Stimulated activated CD8-positive, alpha-beta memory T cell treated with anti-CD3 and anti-CD28 coated beads, Interleukin-7, amount 100 ng/mL, for 48 hours (primary cell): Measurements from ENCODE around the gene DYNLT4.

ENCODE experiments used
- DNase-seq, 2 donors: peaks; one replicate each; pipeline ENCODE4 v3.0.0-alpha.2; 2020; ENCODE audit warnings: low read depth in 1 of 2; ENCODE audit errors: extremely low read depth in 1 of 2

Gene DYNLT4

DNA sequence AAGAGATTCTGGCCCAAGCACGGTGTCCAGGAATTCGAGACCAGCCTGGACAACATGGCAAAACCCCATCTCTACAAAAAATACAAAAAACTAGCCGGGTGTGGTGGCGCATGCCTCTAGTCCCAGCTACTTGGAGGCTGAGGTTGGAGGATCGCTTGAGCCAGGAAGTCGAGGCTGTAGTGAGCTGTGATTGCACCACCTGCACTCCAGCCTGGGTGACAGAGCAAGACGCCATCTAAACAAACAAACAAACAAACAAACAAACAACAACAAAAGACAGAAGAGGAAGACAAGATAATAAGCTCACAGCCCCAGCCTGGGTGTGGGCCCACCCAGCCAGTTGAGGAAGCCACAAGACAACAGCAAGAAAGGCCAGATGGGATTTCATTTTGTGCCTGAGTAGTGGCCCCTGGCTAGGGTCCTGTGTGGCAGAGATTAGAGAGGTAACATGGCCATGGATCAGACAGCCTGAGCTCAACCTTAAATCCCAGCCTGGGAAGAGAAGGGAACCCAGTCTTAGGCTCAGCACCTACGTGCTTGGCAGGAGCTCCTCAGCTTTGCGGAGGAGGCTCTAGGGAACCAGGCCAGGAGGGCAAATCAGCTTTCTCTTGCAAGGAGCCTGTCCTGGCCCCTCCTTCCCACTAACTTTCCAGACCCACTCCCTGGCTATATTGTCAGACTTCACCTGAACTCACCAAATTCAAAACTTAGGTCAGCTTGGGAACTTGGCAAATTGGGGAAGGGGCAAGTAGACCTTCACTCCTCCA, 14.2 kb downstream of the DYNLT4 start:
- DNase-seq: no peak

DNA sequence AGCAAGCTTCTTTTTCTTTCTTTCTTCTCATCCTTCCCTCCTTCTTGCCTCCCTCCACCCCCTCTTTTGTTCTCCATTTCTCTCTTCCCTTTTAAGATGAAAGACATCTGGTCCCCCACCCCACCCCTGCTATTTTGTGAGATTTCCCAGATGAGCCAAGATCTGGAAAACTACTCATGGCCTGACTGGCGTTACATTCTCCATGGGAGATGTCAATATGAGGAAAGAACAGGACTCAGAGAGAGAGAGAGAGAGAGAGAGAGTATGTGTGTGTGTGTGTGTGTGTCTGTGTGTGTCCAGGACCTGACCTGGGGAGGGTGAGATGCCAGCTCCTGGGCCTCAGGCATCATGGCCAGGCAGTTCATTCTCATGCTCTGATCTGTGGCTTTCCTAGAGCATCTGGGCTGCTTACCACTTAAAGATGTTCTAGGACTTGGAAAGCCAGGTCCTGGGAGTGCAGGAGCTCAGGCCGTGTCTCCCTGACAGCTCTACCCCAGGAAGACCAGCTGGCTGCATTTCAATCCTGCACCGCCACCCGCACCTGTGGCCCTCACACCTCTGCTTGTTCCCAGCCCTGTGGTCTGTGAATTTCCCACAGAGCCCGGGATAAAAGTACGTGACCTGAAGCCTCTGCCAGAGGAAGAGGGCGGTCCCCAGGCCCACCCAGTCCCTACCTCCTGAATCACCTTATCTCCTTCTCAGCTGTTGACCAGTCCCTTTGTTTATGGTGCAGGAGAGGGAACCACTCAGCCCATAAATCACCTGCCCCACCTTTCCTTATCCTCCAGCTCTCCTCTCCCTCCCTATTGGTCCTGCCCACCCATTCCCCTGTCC, 16.0 kb downstream of the DYNLT4 start:
- DNase-seq: no peak

DNA sequence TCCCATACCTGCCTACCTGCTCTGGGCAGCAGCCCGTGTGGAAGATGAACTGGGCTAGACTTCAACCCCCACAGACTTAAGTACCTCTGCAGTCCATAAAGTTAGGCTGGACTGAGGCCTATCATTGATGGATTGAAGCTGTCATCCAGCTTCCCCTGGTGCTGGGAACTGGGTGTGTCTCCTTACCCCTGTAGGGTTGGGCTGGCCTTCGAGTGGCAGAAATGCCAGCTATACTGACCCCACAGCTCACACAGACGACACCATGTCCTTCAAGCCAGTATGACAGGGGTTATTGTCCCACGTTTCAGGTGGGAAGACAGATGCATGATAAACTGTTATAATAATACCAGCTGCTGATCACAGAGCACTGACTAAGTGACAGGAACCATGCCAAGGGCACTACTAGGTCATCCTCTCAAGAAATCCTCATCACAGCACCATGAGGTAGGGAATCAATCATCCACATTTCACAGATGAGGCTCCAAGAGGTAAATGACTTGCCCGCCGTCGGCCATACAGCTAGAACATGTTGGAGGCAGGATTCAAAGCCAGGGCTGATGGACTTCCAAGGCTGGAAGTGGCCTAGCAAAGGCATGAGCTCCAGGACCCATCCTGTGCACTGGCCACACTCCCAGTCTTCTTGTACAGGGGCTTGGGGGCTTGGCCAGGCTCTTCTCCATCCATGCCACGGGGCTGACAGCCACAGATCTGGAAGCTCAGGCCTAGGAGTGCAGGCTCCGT, 18.9 kb downstream of the DYNLT4 start, which contains the start of gene BEST4:
TSS of gene BEST4 (minus strand) at position 51 of the 741 bp plus-strand sequence. CDS start 465 bp downstream, outside the sequence.
- DNase-seq: no peak

DNA sequence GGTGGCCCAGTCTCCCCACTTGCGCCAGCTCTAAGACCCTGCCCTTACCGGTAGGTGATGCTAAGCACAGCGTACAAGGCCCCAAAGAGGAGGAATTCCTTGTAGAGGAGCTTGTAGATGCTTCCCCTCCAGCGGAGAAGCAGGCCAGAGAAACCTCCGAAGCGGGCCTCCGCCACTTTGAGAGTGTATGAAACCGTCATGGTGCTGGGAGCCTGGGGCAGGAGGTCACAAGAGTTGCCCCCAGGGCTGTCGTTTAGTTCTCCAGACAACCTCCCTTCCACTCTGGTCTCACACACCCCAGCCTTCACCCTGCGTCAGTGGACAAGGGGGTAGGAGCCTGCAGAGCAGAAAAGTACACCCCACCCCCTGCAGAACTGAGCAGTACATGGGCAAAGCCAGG, 19.6 kb downstream of the DYNLT4 start:
- no peak for DNase-seq

DNA sequence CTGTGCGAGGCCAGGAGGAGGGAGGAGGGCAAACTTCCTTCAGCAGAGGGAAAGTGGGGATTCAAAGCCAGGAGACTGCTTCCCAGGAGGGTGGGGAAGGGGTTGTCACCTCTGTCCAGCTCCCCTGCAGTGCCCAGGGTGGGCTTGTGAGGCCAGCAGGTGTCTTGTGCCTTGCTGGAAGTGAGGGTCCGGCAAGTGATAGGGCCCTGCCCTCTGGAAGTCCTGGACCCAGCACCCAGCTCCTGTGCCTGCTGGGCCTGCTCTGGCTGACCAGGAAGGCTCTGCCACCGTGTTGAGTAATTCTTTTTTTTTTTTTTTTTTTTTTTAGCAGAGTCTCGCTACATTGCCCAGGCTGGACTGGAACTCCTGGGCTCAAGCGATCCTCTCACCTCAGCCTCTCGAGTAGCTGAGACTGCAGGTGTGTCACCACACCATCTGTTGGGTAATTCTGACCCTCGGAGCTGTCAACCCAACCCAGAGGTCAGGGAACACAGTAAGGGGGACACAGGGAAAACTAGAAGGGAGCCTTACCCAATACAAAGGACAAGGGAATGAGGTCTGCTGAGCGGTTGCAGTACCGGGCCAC, 20.2 kb downstream of the DYNLT4 start:
- DNase-seq: no peak

DNA sequence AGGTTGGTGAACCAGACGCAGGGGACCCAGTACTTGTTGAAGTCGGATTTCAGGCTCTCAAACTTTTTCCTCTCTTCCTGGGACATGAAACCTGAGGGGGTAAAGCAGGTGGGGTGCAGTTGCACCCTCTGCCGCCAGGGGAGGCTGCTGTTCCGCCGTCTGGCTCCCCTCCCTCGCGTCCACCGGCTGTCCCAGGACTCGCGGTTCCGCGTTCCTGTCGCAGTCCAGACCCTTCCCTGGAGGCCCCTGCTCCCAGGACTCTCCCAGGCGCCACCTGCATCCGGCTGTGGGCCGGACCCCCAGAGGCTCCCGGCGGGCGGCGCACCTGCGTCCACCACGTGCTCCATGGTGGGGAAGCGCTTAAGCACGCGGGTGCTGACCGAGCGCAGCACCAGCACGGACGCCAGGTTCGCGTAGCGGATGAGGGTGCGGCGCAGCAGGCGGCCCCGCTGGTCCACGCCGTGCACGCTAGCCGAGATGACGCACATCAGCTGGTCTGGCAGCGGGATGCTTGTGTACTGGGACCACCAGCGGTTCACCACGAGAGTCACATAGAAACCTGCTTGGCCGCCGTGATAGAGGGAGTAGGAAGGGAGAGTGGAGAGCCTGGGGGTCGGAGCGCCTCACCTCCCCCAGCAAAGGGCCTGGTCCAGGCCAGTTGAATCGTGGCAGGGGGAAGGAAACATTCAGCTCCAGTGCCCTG, 20.9 kb downstream of the DYNLT4 start:
- DNase-seq: no peak

DNA sequence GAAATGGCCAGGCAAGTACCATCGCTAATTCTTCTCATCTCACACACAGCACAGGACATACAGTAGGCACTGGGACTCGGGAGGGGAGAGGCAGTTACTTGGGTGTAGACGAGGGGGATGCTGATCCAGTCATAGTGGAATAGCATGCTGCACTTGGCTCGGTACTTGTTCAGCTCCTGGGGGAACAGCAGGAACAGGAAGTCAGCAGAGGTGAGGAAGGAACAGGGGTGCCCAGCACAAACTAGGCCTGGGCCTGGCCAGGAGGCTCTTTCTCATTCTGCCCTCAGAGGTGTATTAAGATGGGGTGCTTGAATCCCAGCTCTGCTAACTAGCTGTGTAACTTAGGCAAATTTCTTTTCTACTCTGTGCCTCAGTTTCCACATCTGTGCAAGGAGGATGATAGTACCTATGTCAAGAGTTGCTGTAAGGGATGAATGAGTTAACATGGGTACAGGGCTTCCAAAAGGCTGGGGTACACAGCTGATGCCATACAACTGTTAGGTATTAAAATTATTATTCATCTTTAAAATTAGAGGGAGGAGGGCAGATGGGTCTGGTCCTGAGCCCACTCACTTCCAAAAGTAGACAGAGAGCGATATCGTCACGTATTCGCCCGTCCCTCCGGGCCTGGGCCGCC, 21.5 kb downstream of the DYNLT4 start:
- no peak for DNase-seq

DNA sequence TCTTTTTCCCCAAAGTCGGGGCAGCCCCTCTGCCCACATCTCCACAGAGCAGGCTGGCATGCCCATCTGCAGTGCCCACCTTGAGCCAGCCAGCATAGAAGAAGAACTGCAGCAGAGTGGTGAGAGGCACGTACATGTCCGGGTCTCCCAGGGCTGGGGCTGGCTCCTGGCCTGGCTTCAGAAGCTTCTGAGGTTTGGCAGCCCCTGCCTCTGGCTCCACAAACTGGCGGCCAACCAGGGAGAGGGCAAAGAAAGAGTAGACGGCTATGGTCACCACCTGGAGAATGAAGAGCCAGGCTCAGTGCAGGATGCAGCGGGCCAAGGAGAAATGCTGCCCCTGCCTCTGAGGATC, 22.1 kb downstream of the DYNLT4 start:
- DNase-seq: no peak

DNA sequence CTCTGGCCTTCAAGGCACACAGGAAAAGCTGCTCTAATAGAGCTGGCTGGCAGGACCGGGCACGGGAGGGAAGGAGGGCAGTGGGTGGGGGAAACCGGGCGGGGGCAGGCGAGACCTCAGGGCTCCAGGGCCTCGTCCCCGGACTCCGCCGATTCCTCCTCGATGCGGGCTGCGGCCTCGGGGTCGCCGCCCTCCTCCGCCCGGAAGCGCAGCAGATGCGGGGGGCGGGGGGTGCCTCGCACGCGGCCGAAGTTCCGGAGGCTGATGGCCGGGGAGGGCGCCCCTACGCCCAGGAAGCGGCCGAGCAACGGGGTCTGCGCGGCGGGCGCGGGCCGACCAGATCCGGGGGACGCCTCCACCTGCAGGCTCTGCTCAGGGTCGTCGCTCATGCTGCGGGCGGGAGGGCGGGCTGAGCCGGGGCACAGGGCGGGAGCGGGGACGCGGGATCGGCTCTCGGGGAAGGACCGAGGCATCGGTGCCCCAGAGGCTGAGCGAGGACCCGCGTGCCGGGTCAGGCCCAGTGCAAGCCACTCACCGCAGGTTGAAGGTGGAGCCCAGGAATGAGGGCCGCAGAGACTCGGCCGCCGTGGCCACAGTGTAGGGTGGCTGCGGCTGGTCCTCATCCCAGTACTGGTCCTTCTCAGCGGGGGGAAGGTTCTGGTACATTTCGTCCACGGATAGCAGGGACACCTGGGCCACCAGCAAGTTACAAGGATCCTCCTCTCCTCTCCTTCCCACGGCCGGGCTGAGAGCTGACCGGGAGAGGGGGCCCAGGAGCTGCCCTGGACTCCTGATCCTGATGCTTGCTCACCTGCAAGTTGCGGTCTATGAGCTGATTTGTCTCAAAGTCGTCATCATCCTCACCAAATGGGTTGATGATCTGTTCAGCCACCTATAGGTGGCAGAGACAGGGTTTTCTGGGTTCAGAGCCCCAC, 22.8 kb downstream of the DYNLT4 start:
- DNase-seq: no peak

DNA sequence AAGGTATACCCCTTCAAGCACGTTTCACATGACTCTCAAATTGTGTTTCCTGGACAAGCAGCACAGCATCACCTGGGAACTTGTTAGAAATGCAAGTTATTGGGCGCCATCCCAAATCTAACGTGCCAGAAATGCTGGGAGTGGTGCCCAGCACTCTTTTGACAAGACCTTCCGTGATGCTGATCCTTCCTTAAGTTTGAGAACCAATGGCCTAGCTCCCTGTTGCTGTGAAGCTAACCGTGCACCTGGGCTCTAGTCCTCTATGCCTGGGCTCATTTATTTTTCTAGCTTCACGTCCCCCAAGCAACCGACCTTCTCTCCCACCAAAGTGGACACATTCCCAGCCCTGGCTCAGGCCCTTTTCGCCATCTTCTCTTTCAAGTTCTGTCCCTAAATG, 23.5 kb downstream of the DYNLT4 start:
- no peak for DNase-seq

DNA sequence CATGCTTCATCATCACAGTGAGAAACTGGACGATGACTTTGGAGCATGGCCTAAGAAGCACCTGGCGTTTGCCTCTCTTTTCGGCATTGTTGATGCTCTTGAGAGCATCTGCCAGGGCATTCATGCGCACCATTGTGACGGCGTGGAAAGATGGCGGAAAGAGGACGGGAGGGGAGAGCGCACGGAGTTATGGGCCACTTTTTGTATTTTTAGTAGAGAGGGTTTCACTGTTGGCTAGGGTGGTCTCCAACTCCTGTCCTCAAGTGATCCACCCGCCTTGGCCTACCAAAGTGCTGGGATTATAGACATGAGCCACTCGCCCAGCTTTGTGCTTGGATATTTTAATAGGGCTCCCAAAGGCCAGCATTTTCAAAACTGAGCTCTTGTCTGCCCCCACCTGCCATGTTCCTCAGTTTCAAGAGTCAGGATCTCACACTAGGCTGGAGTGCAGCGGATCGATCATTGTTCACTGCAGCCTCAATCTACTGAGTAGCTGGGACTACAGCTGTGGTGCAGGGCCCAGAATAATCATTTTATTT, 26.5 kb downstream of the DYNLT4 start:
- no peak for DNase-seq

DNA sequence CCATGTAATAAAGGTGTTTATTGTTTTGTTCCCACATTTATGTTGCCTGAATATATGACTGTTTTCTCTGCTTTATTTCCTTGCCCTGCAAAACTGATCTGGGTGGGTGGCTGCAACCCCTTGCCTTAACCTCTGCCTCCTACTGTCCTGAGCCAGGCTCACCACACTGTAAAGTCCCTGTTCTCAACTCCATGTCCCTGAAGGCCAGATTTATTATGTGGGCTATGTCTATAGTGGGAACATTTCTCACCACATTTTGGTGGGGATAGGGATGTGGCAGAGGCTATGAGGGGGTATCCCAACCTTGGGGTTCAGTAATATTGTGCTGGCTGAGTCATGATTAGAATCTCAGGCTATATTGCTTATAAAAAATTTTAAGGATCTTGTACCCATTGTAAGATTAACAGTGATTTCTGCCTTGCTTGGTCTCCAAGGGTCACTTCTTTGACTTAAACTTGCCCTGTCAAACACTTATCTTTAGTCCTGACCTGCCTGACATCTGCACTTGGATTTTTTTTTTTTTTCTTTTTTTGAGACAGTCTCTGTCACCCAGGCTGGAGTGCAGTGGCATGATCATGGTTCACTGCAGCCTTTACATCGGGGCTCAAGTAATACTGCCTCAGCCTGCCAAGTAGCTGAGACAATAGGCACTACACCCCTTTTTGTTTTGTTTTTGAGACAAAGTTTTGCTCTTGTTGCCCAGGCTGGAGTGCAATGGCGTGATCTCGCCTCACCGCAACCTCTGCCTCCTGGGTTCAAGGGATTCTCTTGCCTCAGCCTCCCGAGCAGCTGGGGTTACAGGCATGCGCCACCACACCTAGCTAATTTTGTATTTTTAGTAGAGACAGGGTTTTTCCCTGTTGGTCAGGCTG, 28.2 kb downstream of the DYNLT4 start:
- no peak for DNase-seq

DNA sequence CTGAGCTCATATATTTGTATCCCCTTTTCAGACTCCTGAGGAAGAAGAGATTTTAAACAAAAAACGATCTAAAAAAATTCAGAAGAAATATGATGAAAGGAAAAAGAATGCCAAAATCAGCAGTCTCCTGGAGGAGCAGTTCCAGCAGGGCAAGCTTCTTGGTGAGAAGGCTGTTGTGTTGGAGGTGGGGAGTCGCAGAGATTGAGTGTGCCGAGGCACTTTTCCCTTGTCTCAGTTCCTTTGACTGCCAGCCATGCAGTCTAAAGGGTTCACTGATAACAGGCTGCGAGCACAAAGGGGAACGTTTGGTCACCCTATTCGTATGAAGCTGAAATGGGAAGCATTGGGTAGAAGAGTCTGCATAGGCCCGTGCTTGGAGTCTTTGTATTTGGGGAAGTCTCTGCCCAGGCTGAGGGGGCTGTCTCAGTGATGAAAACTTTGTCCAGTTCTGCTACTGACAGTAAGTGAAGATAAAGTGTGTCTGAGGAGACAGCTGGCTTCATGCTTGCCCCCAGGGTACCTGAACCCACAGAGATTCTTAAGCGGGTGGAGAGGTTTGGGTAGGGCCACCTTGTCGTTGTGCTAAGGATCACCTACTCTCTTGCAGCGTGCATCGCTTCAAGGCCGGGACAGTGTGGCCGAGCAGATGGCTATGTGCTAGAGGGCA, 29.0 kb downstream of the DYNLT4 start:
- DNase-seq: no peak

DNA sequence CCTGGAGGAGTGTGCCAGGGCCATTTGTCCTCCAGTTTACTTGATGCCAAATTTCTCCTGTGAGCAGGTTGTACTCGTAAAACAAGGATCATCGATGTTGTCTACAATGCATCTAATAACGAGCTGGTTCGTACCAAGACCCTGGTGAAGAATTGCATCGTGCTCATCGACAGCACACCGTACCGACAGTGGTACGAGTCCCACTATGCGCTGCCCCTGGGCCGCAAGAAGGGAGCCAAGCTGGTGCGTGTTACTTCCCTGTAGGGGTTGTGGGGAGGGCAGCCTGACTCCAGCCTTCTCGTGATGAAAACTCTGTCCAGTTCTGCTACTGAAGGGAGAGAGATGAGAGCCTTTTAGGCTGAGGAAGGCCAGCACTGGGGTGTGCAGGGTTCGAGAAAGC, 29.6 kb downstream of the DYNLT4 start:
- no peak for DNase-seq

DNA sequence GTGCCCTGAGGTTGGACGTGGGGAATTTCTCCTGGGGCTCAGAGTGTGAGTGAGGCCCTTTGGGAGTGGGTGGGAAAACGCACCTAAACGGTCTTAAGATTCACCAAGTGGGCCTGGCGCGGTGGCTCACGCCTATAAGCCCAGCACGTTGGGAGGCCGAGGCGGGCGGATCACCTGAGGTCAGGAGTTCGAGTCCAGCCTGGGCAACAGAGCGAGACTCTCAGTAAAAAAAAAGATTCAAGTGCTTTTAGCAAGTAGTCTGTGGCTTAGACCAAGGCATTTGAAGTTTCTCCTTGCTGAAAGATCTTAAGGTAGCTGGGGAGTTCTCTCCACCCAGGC, 30.5 kb downstream of the DYNLT4 start:
- DNase-seq: no peak

DNA sequence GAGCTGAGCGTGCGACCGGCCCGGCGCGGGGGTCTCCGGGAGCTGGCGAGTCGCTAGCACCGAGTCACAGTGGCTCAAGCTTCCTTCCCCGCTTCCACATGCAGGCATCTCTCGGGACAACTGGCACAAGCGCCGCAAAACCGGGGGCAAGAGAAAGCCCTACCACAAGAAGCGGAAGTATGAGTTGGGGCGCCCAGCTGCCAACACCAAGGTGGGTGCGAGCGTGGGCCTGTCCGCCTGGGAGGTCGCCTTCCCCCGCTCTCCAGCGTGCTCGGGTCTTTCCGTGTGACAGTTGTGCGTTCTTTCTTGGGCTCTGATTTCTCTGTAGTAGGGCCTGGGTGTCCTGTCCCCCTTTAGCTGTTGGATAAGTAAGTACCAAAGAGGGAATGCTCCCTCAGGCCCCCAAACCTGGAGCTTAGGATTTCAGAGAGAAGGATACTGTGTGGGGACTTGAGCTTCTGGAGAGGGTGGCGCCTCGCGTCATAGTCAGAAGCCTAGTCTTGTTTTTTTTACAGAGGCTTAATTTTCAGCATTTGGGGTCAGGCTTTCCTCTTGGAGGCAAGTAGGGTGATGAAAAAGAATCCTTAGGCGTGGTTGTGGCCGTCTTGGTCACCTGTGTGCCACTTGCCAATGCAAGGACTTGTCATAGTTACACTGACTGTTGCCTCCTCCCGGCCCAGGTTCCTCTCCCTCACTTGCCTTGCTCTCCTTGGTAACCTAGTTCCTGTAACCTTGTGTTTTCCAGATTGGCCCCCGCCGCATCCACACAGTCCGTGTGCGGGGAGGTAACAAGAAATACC, 31.0 kb downstream of the DYNLT4 start:
- DNase-seq: peak in 1 of 2 donors; percentile 16
